Esophagus squamous epithelium (tissue), 4 donors: ENCODE results near the gene TANGO2.

ENCODE experiments used
- CTCF ChIP-seq, 6 experiments: fragments of 450-650 bp in 4 of 6; fragments of 200-600 bp in 2 of 6; sonication (generic) in 2 of 6; IDR thresholded peaks; one replicate each; pipeline ENCODE4 v1.5.1; 2016 to 2019; ENCODE audit warnings: antibody characterized with exemption in 6 of 6, mild to moderate bottlenecking in 4 of 6, moderate library complexity in 4 of 6
- POLR2A ChIP-seq, 4 donors: fragments of 450-650 bp; IDR thresholded peaks; one replicate each; pipeline ENCODE4 v1.6.1; 2017; ENCODE audit warnings: antibody characterized with exemption in 4 of 4, mild to moderate bottlenecking in 4 of 4, moderate library complexity in 3 of 4

- TF ChIP-seq CTCF (IDR thresholded peaks at IDR 0.05) (no peak), POLR2A (IDR thresholded peaks at IDR 0.05) (no peak)
Measured at GRCh38 chr22:20044495-20045151, 23.7 kb downstream of the TANGO2 start.
